Measurements from ENCODE around the gene RTN4R. TPM values are rescaled to one million over a fixed set of nuclear protein-coding genes. Genes with fewer than 3 reads are reported as not detected.

The RTN4R gene
- total and polyA plus RNA-seq, 9 of the 15 experiments (the other 6 are each of a cell fraction or from before 2014, with no cell fraction given), result 0.04 to 2.8 (median 1.4) TPM; not detected in 3

GRCh38 chr22:20290578-20291248, 22.6 kb upstream of the RTN4R start (continued):
- no peak for TF ChIP-seq ZNF133 (CRISPR knock-in tag; IDR thresholded peaks at IDR 0.05)
- no peak for TF ChIP-seq FOXP4 (CRISPR knock-in tag; IDR thresholded peaks at IDR 0.05; ENCODE audit: borderline replicate concordance)
- TF ChIP-seq SREBF2 (CRISPR knock-in tag; IDR thresholded peaks at IDR 0.05), result no peak
- peak; percentile 64 for TF ChIP-seq CHD1 (IDR thresholded peaks at IDR 0.05; ENCODE audit: low read length)
- TF ChIP-seq USF1 (CRISPR knock-in tag; IDR thresholded peaks at IDR 0.05), result peak; percentile 54
- TF ChIP-seq ETS2 (tag; IDR thresholded peaks at IDR 0.05; ENCODE audit: borderline replicate concordance, poor library complexity, severe bottlenecking), result no peak
- TF ChIP-seq BRCA1 (IDR thresholded peaks at IDR 0.05), result no peak
- TF ChIP-seq BRCA1 (CRISPR knock-in tag; IDR thresholded peaks at IDR 0.05), result 0 out of 2 replicates have a peak, but pooled peaks have one; percentile 63
- no peak for TF ChIP-seq BHLHE40 (IDR thresholded peaks at IDR 0.05; ENCODE audit: low read length)
- no peak for TF ChIP-seq DACH1 (IDR thresholded peaks at IDR 0.05; ENCODE audit: partially characterized antibody)
- TF ChIP-seq HBP1 (CRISPR knock-in tag; IDR thresholded peaks at IDR 0.05), result no peak
- no peak for TF ChIP-seq NCOA1 (IDR thresholded peaks at IDR 0.05; ENCODE audit: low read depth)
- TF ChIP-seq GTF2F1 (IDR thresholded peaks at IDR 0.05; ENCODE audit: low read depth, low read length), result peak; percentile 30; the same call in 1 of the 2 replicates
- no peak for TF ChIP-seq ZNF436 (CRISPR knock-in tag; IDR thresholded peaks at IDR 0.05)
- TF ChIP-seq SMAD1 (IDR thresholded peaks at IDR 0.05; ENCODE audit: low read depth, low read length, partially characterized antibody), result no peak
- TF ChIP-seq ZFP36 (IDR thresholded peaks at IDR 0.05; ENCODE audit: low read depth, low read length, partially characterized antibody), result peak; percentile 74
- TF ChIP-seq SNAPC5 (CRISPR knock-in tag; IDR thresholded peaks at IDR 0.05), result no peak
- TF ChIP-seq L3MBTL2 (IDR thresholded peaks at IDR 0.05), result no peak
- TF ChIP-seq ZNF174 (CRISPR knock-in tag; IDR thresholded peaks at IDR 0.05), result no peak
- TF ChIP-seq ZNF785 (CRISPR knock-in tag; IDR thresholded peaks at IDR 0.05), result no peak
- TF ChIP-seq RBM14 (IDR thresholded peaks at IDR 0.05; ENCODE audit: borderline replicate concordance, insufficient read depth, low read depth, low read length), result no peak
- no peak for TF ChIP-seq ARID1B (IDR thresholded peaks at IDR 0.05)
- no peak for TF ChIP-seq ELF1 (tag; IDR thresholded peaks at IDR 0.05)
- no peak for TF ChIP-seq JUN (IDR thresholded peaks at IDR 0.05; ENCODE audit: borderline replicate concordance, low read depth, low read length)
- peak; percentile 92; the same call in 1 of the 2 replicates for TF ChIP-seq JUN (CRISPR knock-in tag; IDR thresholded peaks at IDR 0.05; ENCODE audit: borderline replicate concordance)
- no peak; the same call in 1 of the 2 replicates for TF ChIP-seq PHB (CRISPR knock-in tag; IDR thresholded peaks at IDR 0.05)

Measured in K562 (cell line).